ENCODE results near the gene PER2. TPM values are rescaled to one million over a fixed set of nuclear protein-coding genes. Genes with fewer than 3 reads are reported as not detected.

The PER2 gene
- total RNA-seq, 4 donors from 2014 or later: 8.2 to 18.6 (median 9.8) TPM

DNA sequence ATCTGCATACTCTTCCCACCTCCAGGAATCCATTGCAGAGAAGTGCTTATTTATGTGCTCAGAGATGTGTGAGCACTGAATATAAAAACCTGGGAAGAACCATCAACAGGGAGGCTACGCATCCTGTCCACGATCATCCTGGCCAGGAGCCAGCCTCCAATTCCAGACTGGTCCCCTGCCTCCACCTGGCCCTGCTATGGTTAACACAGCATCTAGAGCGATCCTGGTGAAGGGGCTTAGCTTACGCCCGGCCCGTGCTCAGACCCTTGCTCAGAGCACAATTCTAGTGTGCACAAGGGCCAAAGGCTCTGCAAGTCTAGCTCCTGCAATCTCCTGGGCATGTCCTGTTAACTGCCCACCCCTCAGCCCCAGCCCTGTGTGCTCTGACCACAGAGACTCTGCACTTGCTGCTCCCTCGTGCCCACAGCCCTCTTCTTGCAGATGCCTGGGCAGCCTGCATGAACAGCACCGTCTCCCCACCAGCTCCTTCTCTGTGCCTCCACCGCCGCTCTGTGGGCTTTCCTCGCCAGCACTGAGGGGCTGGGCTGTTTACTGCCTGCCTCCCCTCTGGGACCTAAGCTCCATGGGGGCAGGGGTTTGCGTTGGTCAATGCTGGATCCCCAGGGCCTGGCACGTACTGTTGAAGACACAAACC, 6.5 kb downstream of the PER2 start:
- Histone ChIP-seq H3K4me3 (no peak overlapping the region), H3K27ac (no peak overlapping the region), H3K36me3 (peaks cover 0 to 9% (median 8%) of the 10 kb centered on the region in 3 donors), H3K27me3 (no peaks in the 10 kb centered on the region), H3K9me3 (no peaks in the 10 kb centered on the region), H3K4me1 (peaks cover 0 to 75% (median 23%) of the 10 kb centered on the region in 4 donors)
- 87% methylated on average over 13 of the region's 13 CpGs for WGBS, 2 donors
- TF ChIP-seq POLR2A (IDR thresholded peaks at IDR 0.05) (no peak), EP300 (IDR thresholded peaks at IDR 0.05) (no peak)
- TF ChIP-seq, protein P1, sequence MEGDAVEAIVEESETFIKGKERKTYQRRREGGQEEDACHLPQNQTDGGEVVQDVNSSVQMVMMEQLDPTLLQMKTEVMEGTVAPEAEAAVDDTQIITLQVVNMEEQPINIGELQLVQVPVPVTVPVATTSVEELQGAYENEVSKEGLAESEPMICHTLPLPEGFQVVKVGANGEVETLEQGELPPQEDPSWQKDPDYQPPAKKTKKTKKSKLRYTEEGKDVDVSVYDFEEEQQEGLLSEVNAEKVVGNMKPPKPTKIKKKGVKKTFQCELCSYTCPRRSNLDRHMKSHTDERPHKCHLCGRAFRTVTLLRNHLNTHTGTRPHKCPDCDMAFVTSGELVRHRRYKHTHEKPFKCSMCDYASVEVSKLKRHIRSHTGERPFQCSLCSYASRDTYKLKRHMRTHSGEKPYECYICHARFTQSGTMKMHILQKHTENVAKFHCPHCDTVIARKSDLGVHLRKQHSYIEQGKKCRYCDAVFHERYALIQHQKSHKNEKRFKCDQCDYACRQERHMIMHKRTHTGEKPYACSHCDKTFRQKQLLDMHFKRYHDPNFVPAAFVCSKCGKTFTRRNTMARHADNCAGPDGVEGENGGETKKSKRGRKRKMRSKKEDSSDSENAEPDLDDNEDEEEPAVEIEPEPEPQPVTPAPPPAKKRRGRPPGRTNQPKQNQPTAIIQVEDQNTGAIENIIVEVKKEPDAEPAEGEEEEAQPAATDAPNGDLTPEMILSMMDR (IDR thresholded peaks at IDR 0.05): no peak
- no peak for DNase-seq (ENCODE audit: low spot score in 2 of 2)

DNA sequence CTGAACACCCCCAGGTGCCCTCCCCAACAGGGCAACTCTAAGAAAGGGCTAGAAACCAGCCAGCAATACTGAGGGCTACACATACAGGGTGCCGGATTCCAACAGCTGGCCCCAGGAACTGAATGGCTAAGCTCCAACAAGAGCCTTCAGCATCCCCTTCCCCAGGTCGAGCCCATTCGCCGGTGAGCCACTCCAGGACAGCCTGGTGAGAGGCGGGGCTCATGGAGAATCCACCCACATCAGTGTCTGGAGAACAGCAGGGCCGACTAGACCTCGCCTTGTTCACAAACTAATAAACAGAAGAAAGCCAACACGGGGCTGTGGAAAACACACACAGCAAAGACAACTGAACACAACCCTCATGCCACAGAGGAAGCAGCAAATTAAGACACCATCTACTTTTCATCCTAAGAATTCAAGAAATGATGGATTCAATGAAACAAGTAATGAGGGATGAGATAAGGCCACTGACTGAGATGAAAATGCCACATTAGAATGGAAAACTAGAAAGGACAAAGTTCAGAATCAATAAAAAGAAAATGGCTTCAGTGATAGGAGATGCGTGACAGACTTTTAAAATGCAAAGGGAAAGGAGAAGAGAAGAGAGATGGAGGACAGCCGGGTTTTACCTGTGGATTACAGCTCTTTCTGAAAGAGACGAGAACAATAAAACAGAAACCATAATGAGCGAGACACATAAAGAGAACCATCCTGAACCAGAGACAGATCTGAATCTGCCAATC, 8.2 kb downstream of the PER2 start:
- WGBS, 2 donors: 81 to 82% methylated on average over 12 of the region's 12 CpGs
- TF ChIP-seq EP300 (IDR thresholded peaks at IDR 0.05) (no peak), POLR2A (IDR thresholded peaks at IDR 0.05) (no peak)
- TF ChIP-seq, protein P1 (IDR thresholded peaks at IDR 0.05): no peak
- no peak for DNase-seq (ENCODE audit: low spot score in 2 of 2)

DNA sequence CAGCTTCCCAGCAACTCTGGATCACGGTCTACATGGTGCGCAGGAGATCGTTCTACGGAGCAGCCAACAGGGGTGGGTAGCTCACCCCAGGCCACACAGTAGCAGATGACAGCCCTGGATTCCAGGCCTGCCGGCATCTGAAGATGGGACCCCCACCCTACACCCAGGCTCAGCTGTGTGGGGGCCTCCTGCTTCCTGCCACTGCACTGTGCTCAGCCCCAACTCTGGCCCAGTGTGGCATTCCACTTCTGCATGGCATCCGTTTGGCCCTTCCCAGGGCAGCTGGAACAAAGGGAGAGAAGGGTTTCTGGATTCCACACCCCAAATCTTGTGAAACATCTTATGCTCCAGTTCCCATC, 9.1 kb downstream of the PER2 start:
- Histone ChIP-seq H3K36me3 (peaks cover 4 to 35% (median 22%) of the 10 kb centered on the region in 3 donors), H3K27me3 (no peaks in the 10 kb centered on the region), H3K27ac (no peak overlapping the region), H3K9me3 (no peaks in the 10 kb centered on the region), H3K4me3 (no peak overlapping the region), H3K4me1 (peaks cover 0 to 49% (median 4%) of the 10 kb centered on the region in 4 donors)
- TF ChIP-seq EP300 (IDR thresholded peaks at IDR 0.05): no peak
- TF ChIP-seq, protein P1 (IDR thresholded peaks at IDR 0.05): no peak
- no peak for TF ChIP-seq POLR2A (IDR thresholded peaks at IDR 0.05)
- DNase-seq (ENCODE audit: low spot score in 2 of 2): no peak
- WGBS, 2 donors: 83 to 92% methylated on average over 6 of the region's 6 CpGs

More for the DNA sequence above, 8.2 kb downstream of the PER2 start:
- Histone ChIP-seq H3K27ac (no peak overlapping the region), H3K36me3 (peaks cover 4 to 26% (median 19%) of the 10 kb centered on the region in 3 donors), H3K4me3 (no peak overlapping the region), H3K27me3 (no peaks in the 10 kb centered on the region), H3K4me1 (peaks cover 0 to 58% (median 12%) of the 10 kb centered on the region in 4 donors), H3K9me3 (no peaks in the 10 kb centered on the region)

DNA sequence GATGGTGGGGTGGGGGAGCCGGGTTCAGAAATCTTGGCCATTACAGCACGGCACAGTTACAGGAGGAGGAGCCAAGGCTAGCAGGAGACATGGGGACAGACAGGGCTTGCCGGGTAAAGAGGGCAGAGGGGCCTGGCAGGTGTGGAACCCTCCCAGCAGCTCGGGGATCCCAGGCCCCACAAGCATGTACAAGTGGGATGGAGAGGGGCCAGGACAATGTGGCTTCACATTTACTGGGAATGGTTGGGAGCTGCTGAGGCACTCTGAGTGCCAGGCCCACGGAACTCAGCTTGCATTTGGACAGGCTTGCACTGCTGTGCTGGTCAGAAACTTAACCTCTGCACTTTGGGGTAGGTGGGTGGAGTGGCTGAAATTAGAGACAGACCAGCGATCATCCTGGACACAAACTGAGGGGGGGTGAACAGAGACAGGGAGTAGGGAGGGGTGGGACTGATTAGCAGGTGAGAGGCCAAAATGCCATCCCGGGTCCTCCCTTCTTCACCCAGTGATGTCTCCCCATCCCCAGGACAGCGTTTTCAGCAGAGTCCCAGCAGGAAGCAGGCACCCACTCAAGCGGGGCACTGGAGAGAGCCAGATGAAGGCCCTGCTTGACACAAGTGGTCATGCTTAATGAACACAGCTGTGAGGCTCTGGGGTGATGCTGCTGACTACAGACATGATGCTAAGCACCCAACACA, 9.6 kb downstream of the PER2 start:
- WGBS, 2 donors: 56 to 59% methylated on average over 9 of the region's 9 CpGs
- H3K27ac ChIP-seq: peak overlapping the region in 1 of 4 donors; percentile 36
- DNase-seq (ENCODE audit: low spot score in 2 of 2): no peak
- peaks cover 4 to 40% (median 22%) of the 10 kb centered on the region in 3 donors for H3K36me3 ChIP-seq
- TF ChIP-seq EP300 (IDR thresholded peaks at IDR 0.05): no peak
- TF ChIP-seq, protein P1 (IDR thresholded peaks at IDR 0.05): no peak
- TF ChIP-seq POLR2A (IDR thresholded peaks at IDR 0.05): no peak
- no peaks in the 10 kb centered on the region for H3K27me3 ChIP-seq
- H3K4me3 ChIP-seq: no peak overlapping the region
- H3K4me1 ChIP-seq: peaks cover 0 to 45% (median 4%) of the 10 kb centered on the region in 4 donors
- no peaks in the 10 kb centered on the region for H3K9me3 ChIP-seq
